Lung (tissue), 12 donors: ENCODE data around the gene MBD3L2B. TPM values are rescaled to one million over a fixed set of nuclear protein-coding genes. Genes with fewer than 3 reads are reported as not detected.

Source experiments
- ATAC-seq: fragments of 200-7000 bp; cut with Tn5 transposase; one replicate; pipeline ENCODE4 v1.9.1; 2020; ENCODE audit warnings: moderate number of reproducible peaks; ENCODE audit not compliant: insufficient read depth, low FRiP score
- DNase-seq, 3 donors: peaks; one replicate each; pipeline ENCODE4 v3.0.0-alpha.2; 2013 to 2017
- H3K27ac ChIP-seq, 2 donors: one replicate each; pipeline ENCODE4 v1.5.1; 2013; ENCODE audit warnings: mild to moderate bottlenecking in 2 of 2, moderate library complexity in 2 of 2, control low read depth in 1 of 2, inconsistent platforms in 1 of 2, low read depth in 1 of 2, low read length in 1 of 2
- H3K27me3 ChIP-seq, 3 donors: one replicate each; pipeline ENCODE4 v1.5.1; 2013; ENCODE audit warnings: low read length in 2 of 3; ENCODE audit not compliant: control insufficient read depth in 3 of 3, insufficient read depth in 3 of 3
- H3K36me3 ChIP-seq, 4 donors: one replicate each; pipeline ENCODE4 v1.5.1; 2013; ENCODE audit warnings: low read length in 4 of 4, mild to moderate bottlenecking in 1 of 4, moderate library complexity in 1 of 4; ENCODE audit not compliant: control insufficient read depth in 4 of 4, insufficient read depth in 4 of 4
- H3K4me1 ChIP-seq, 5 donors: one replicate each; pipeline ENCODE4 v1.5.1; 2013; ENCODE audit warnings: low read length in 5 of 5, mild to moderate bottlenecking in 2 of 5, moderate library complexity in 1 of 5; ENCODE audit not compliant: control insufficient read depth in 5 of 5, insufficient read depth in 5 of 5
- H3K4me3 ChIP-seq: one replicate; pipeline ENCODE4 v1.5.1; 2013; ENCODE audit warnings: mild to moderate bottlenecking, control low read depth, moderate library complexity
- H3K9ac ChIP-seq, 2 donors: one replicate each; pipeline ENCODE4 v1.5.1; 2013; ENCODE audit warnings: low read length in 2 of 2, control low read depth in 1 of 2; ENCODE audit not compliant: insufficient read depth in 1 of 2
- H3K9me3 ChIP-seq, 4 donors: one replicate each; pipeline ENCODE4 v1.5.1; 2013; ENCODE audit warnings: low read length in 3 of 4, mild to moderate bottlenecking in 1 of 4, moderate library complexity in 1 of 4; ENCODE audit not compliant: control insufficient read depth in 4 of 4, insufficient read depth in 3 of 4
- CTCF ChIP-seq: IDR thresholded peaks from 2 replicates; pipeline ENCODE4 v1.5.1; 2012; ENCODE audit warnings: mild to moderate bottlenecking; ENCODE audit errors: control extremely low read depth, extremely low read depth
- WGBS, 2 donors: extraction: QIAGEN DNeasy Blood & Tissue Kit; methylation state at CpG; one replicate each; pipeline ENCODE4 v1.1.7; 2013; 5-methylcytosine and 5-hydroxymethylcytosine counted together
- polyA plus RNA-seq, 2 donors: library from polyadenylated mRNA; stranded (reverse); fragments of 200-250 nt; gene quantifications; one replicate each; pipeline ENCODE4 v1.2.1, GENCODE V29; 2013
- total RNA-seq, 2 donors: library from RNA; depleted of rRNA in 1 of 2; stranded (reverse); fragments of >200 nt in 1 of 2; gene quantifications; one replicate each; pipeline ENCODE4 v1.2.1, GENCODE V29; 2014 to 2021
- donor health status: control.
- donor health status: control.
- donor health status: Bipolar disorder and iron deficiency.
- donor health status: healthy.
- donor health status: DM: yes; HTN: yes; CAD: no.

Gene MBD3L2B
- total and polyA plus RNA-seq, 4 donors, result not detected

- ATAC-seq (no peak), DNase-seq (no peak)
- Histone ChIP-seq H3K27me3 (no peaks in the 10 kb centered on the region), H3K27ac (no peak overlapping the region), H3K9ac (no peak overlapping the region), H3K9me3 (peaks cover 0 to 5% (median 0%) of the 10 kb centered on the region in 4 donors), H3K36me3 (no peaks in the 10 kb centered on the region), H3K4me1 (no peaks in the 10 kb centered on the region), H3K4me3 (no peak overlapping the region)
- WGBS, 2 donors, result 81 to 92% methylated on average over 2 of the region's 2 CpGs
- no peak for TF ChIP-seq CTCF
Measured at GRCh38 chr19:6969490-6969889, 51.7 kb downstream of the MBD3L2B start.

Other genes with a start within 250 kb of the MBD3L2B start
- 10 to 100 TPM; 15.4 to 28.4 TPM for gene VAV1, start 248.7 kb downstream of the MBD3L2B start, total RNA-seq
- gene VAV1, start 248.7 kb downstream of the MBD3L2B start, polyA plus RNA-seq, result 10 to 100 TPM in 1 of 2 donors, 1 to 10 TPM in 1; 8.7 to 60.8 TPM
- 10 to 100 TPM in 1 of 2 donors, 1 to 10 TPM in 1; 2.3 to 12.4 TPM for gene ADGRE1, start 133.9 kb downstream of the MBD3L2B start, total RNA-seq
- 10 to 100 TPM in 1 of 2 donors, under 1 TPM in 1; 0.45 to 40.0 TPM for gene ADGRE1, start 133.9 kb downstream of the MBD3L2B start, polyA plus RNA-seq
- not detected for gene MBD3L5, start 9.1 kb upstream of the MBD3L2B start, total RNA-seq
- gene MBD3L5, start 9.1 kb upstream of the MBD3L2B start, polyA plus RNA-seq, result not detected
- gene MBD3L4, start 18.7 kb upstream of the MBD3L2B start, total RNA-seq, result not detected
- not detected for gene MBD3L4, start 18.7 kb upstream of the MBD3L2B start, polyA plus RNA-seq
- not detected for gene MBD3L2, start 27.9 kb upstream of the MBD3L2B start, total RNA-seq
- not detected for gene MBD3L2, start 27.9 kb upstream of the MBD3L2B start, polyA plus RNA-seq
- not detected for gene MBD3L3, start 37.2 kb upstream of the MBD3L2B start, total RNA-seq
- gene MBD3L3, start 37.2 kb upstream of the MBD3L2B start, polyA plus RNA-seq, result not detected
- 10 to 100 TPM; 10.0 to 10.6 TPM for gene ZNF557, start 48.3 kb upstream of the MBD3L2B start, total RNA-seq
- gene ZNF557, start 48.3 kb upstream of the MBD3L2B start, polyA plus RNA-seq, result 1 to 10 TPM; 2.1 to 4.3 TPM